Measurements from ENCODE around the gene ZNF548.
"Not testable (repeated sequence)": the region's sequence is repeated elsewhere in the genome, so short reads cannot be mapped to it uniquely, and the experiment has no call there.

The ZNF548 gene

DNA sequence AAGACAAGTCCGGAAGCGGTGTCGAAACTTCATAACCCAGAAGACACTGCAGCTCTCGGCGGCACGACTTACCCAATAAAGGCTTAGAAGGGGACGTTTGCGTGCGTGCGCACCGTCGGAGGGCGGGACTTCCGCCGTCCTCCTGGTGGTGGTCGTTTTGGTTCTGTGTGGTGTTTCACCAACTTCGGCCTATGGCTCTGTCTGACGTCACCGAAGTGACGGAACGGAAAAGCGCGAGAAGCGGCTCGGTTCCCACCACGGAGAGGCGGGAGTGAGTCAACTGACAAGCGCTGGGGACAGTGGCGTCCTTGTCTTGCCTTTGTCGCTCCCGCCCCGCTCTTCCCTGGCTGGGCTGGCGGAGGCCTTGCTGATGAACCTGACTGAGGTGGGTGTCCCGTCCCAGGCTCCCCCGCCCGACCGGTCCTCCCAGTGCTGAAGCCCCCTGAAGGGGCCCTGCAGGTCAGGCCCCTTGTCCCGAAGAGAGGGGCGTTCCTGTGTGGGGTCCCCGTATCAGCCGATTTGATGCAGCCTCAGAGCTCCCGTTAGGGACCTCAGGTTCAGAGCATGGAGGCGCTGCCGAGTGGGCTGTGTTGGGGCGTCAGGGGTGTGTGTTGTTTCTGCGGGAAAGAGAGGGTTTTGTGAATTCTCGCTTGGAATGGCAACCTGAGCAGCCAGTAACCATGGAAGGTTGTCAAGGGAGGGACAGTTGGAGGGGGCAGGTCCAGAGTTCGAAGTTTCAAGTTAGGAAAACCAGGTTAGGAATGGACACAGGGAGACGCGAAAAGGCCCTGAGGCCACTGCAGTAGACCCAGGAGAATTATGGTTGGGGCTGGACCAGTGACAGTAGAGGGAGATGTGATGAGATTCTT is at the start of gene ZNF548:
ZNF548 (plus strand) TSS at position 125 of the 869 bp plus-strand sequence; CDS start at position 371, 246 bp downstream.
- peak; percentile 99 to 100 for DNase-seq

DNA sequence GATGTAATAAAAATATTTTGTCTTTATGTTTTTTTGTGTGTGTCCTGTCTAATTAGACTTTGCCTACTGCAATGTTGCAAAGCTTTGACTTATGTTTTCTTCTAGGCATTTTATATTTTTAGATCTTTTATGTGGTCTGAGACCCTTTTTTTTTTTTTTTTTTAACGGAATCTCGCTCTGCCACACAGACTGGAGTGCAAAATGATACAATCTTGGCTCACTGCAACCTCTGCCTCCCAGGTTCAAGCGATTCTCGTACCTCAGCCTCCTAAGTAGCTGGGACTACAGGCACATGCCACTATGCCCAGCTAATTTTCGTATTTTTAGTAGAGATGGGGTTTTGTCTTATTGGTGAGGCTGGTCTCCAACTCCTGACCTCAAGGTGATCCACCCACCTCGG is 47.1 kb upstream of the ZNF548 start:
- no peak for DNase-seq

DNA sequence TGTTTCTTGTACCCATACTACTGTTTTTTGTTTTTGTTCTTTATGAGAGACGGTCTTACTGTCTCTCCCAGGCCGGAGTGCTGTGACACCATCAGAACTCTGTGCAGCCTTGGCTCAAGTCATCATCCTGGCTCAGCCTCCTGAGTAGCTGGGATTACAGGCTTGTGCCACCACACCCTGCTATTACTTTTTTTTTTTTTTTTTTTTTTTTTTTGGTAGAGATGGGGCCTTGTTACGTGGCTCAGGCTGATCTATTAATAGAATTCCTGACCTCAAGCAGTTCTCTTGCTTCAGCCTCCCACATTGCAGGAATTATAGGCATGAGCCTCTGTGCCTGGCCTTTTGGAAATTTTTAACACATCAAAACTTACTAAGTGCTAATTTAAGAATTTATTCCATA is 41.5 kb upstream of the ZNF548 start:
- DNase-seq: no peak

DNA sequence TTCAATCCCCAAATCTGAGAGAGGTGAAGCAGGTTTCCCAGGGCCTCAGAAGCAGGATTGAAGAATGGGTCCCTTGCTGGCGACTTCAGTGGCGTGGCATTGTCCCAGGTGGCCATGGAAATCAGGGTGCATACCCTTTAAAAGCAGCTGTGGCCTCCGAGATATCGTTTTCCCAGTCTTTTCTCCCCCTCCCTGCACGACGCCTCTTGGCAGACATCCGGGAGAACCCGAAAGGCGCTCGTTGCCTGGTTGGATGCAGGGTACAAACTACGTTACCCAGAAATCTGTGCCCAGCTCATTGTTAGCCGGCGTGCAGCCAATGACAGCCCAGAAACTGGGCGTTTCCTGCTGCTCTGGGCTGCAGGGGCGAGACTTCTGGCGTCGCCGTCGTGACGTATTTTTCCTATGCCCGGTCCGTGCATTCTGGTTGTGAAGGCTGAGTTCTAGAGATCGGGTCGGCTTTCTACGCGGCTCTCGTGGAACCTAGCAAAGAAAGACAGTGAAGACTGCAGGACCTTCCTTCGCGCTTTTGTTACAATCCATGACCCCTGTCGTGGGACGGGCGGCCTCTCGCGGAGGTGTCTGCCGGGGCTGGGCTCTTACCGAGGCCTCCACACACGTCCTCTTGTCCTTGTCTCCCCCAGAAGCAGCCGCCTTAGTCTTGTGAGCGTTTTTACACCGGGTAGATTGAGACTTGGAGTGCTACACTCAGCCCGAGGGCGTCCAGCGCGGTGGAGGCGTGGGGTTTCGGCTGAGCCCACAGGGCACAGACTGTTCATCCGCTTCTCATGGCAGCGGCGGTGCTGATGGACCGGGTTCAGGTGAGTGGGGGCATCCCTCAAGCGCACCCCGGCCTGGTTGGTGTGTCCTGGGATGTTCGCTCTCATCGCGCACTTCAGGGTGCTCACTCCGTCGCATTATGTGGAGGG is 38.5 kb upstream of the ZNF548 start, which contains the start of gene ZNF304:
ZNF304 (plus strand) TSS at position 395 of the 929 bp plus-strand sequence; CDS start at position 789, 394 bp downstream.
- peak; percentile 94 to 95 for DNase-seq

DNA sequence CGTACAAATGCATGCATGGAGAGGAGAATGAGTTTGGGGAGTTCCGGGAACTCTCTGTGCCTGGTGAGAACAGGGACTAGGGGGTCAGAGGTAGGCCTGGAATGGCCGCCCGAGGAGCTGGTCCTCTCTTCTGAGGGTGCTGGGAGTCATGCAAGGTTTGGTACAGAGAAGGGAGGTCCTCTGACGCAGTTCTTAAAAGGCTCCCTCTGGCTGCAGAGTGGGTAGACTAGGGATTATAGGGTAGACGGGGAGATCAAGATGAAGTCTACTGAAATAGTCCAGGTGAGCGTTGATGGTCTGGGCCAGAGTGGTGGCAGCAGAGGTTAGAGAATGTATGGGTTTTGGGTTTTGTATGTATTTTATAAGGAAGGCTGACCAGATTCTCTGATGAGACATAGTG is 37.8 kb upstream of the ZNF548 start:
- no peak for DNase-seq

DNA sequence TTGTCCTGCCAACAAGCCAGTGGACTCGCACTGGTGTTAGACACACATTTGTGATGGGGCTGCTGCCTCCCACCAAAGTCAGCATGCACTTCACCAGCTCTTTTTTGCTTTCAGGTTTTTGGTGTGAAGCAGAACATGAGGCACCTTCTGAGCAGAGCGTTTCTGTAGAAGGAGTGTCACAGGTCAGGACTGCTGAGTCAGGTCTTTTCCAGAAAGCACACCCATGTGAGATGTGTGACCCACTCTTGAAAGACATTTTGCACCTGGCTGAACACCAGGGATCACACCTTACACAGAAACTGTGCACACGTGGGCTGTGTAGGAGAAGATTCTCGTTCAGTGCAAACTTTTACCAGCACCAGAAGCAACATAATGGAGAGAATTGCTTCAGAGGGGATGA is 33.7 kb upstream of the ZNF548 start:
- DNase-seq: no peak

DNA sequence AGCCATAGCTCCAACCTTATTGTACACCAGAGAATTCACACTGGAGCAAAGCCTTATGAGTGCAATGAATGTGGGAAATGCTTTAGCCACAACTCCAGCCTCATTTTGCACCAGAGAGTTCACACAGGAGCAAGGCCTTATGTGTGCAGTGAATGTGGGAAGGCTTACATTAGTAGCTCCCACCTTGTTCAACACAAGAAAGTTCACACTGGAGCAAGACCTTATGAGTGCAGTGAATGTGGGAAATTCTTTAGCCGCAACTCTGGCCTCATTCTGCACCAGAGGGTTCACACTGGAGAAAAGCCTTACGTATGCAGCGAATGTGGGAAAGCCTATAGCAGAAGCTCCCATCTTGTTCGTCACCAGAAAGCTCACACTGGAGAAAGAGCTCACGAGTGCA is 32.2 kb upstream of the ZNF548 start:
- no peak for DNase-seq

DNA sequence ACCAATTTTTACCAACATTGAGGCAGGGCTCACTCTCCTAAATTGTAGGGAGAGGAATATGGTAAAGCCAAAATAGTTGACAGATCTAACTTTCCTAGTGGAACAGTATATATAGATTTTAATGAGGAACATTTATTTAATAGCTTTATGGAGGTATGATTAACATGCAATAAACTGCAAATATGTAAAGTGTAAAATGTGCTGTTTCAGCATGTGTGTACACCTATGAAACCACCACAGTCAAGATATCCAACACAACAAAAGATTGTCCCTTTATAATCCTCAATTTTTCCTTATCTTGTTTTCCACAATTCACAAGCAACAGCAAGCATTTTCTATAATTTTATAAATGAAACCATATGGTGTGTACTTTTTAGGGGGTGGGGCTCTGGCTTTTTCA is 30.4 kb upstream of the ZNF548 start:
- no peak for DNase-seq

DNA sequence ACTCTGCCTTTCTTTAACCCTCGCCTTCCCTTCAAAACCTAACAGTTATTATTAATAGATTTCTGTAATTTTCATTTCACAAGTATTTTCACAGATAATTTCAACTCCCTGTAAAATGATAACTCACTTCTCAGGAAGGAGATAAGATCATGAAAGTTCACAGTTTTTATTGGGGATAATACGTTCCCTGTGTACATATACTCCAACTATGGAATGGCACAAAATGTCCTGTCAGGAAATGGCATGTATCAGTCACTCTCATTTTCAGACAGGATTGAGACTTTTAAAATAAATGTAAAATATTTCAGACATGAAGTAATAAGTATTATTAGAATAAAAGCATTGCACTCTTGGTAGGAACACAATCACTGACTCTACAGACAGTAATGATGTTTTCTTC is 27.2 kb upstream of the ZNF548 start:
- DNase-seq: no peak

DNA sequence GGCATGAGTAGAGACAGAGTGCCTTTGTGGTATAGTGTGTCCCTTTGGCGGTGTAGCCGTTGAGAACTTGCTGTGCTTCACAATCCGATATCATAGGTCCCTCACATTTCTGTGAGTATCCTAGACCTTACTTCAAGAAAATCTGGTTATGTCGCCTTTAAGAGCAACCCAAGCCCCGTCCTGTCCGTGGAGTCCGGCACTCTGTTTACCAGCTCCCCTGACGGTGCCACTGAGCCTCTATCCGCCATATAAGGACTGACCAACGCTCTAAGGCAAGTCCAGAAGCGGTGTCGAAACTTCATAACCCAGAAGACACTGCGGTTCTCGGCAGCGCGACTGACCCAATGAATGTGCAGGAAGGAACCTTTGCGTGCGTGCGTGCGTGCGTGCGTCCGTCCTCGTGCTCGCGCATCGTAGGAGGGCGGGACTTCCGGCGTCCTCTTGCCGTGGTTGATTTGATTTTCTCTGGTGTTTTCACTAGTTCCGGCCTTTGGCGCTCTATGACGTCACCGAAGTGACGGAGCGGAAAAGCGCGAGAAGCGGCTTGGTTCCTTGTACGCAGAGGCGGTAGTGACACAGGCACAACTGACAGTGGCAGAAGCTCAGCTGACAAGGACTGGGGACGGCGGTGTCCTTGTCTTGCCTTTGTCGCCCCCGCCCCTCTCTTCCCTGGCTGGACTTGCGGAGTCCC is 26.5 kb upstream of the ZNF548 start, which contains the start of the genes TRAPPC2B and ZNF547:
TRAPPC2B (plus strand) TSS at position 555 of the 691 bp plus-strand sequence. CDS start 1,283 bp downstream, outside the sequence.
ZNF547 (plus strand) TSS at position 555 of the 691 bp plus-strand sequence. CDS start 5,005 bp downstream, outside the sequence.
- DNase-seq: peak; percentile 99 to 100

DNA sequence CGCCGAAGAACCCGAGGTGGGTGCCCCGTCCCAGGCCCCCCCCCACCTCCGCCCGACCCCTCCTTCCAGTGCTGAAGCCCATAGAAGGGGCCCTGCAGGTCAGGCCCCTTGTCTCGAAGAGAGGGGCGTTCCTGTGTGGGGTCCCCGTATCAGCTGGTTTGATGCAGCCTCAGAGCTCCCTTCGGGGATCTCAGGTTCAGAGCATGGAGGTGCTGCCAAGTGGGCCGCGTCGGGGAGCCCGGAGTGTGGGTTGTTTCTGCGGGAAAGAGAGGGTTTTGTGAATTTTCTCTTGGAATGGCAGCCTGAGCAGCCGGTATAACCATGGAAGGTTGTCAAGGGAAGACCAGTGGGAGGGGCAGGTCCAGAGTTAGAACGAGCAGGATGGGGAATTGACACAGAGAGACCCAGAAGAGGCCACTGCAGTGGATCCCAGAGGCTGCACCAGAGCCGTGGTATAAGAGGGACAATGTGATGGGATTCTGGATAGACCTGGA is 25.9 kb upstream of the ZNF548 start:
- DNase-seq: no peak

DNA sequence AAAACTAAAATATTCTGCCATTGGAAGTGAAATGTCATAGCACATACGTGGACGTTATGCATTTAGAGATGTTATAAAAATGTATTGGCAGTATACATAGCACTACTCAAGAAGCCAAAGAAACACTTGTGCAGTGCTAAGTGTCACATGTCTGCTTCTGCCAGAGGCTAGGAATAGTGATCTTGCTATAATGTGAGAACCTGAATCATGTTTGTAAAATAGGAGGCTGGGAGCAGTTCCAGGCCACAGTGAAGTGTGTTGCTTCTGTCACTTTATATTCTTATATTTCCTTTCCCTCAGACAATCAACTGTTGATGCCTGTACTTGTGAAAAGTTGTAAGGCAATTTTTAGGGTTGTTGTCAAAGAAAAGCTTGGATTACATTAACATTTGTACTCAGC is 22.9 kb upstream of the ZNF548 start:
- DNase-seq: no peak

DNA sequence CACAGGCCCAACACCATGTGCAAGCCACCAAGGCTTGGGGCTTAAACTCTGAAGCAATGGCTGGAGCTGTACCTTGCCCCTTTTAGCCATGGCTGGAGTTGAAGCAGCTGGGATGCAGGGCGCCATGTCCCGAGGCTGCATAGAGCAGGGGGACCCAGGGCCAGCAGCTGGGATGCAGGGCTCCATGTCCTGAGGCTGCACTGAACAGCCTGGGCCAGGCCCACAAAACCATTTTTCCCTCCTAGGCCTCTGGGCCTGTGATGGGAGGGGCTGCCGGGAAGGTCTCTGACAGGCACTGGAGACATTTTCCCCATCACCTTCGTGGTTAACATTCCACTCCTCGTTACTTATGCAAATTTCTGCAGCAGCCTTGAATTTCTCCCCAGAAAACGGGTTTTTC is 15.5 kb upstream of the ZNF548 start:
- DNase-seq: no peak

DNA sequence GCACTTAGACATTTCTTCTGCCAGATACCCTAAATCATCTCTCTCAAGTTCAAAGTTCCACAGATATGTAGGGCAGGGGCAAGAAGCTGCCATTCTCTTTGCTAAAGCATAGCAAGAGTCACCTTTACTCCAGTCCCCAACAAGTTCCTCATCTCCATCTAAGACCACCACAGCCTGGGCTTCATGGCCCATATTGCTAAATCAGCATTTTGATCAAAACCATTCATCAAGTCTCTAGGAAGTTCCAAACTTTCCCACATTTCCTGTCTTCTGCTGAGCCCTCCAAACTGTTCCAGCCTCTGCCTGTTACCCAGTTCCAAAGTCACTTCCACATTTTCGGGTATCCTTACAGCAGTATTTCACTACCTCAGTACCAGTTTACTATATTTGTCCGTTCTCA is 15.0 kb upstream of the ZNF548 start:
- DNase-seq: not testable (repeated sequence)

DNA sequence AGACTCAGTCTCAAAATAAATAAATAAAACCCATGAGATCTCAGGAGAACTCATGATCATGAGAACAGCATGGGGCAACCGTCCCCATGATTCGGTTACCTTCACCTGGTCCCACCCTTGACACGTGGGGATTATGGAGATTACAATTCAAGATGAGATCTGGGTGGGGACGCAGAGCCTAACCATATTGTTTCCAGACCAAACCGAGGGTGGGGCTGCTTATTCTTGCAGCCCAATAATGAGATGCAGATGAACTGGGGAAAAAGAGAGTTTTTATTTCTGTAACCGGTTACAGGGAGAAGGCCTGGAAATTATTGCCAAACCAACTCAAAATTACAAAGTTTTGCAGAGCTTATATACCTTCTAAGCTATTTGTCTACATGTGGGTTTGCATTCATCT is 13.5 kb upstream of the ZNF548 start:
- DNase-seq: no peak

DNA sequence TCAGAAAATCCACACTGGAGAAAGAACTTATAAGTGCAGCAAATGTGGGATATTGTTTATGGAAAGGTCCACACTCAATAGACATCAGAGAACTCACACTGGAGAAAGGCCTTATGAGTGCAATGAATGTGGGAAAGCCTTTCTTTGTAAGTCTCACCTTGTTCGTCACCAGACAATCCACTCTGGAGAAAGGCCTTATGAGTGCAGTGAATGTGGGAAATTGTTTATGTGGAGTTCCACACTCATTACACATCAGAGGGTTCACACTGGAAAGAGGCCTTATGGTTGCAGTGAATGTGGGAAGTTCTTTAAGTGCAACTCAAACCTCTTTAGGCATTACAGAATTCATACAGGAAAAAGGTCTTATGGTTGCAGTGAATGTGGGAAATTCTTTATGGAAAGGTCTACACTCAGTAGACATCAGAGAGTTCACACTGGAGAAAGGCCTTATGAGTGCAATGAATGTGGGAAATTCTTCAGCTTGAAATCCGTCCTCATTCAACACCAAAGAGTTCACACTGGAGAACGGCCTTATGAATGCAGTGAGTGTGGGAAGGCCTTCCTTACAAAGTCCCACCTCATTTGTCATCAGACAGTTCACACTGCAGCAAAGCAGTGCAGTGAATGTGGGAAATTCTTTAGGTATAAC is 12.0 kb upstream of the ZNF548 start:
- DNase-seq: no peak

DNA sequence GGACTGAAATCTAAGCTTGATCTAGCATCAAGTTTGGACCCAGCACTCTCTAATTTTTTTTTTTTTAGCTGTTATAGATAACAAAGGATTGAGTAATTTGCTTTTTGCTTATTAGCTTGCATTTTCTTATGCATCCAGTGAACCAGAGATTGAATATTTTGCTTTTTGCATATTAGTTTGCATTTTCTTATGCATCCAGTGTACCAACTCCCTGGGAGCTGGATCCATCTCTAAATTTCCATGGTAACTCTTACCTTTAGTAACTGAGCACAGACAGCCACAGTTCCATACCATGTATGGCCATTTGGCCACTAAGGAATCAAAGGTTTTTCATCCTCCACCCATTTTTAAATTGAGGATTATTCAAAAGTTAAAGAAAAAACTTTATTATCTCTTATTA is 8.7 kb upstream of the ZNF548 start:
- DNase-seq: no peak

DNA sequence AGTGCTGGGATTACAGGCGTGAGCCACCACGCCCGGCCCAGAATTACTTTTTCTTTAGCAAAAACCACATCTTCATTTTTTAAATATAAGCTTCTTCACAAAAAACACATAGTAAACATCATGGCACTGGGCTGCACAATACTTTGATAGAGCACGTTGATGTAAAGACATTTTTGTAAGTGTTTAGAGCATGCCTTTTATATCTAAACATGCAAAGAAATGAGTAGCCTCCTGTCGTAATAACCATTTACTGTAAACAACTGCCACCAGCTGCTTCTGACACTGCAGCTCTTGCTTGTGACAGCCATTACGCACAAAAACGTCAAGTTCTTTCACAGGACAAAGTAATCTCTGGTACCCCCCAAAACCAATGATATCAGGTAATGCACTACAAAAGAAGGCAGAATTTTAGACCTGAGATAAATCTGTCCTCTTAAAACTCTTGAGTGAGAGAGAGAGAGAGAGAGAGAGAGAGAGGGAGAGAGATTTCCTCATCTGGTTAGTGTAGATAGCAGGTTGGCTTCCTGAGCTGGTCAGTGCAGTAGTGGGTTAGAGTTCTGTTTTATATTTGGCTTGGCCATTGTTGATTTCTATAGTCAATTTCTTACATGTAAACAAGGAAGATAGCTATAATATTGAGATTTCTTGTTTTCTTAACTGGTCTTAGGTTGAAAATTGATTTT is 6.7 kb upstream of the ZNF548 start:
- DNase-seq: no peak

DNA sequence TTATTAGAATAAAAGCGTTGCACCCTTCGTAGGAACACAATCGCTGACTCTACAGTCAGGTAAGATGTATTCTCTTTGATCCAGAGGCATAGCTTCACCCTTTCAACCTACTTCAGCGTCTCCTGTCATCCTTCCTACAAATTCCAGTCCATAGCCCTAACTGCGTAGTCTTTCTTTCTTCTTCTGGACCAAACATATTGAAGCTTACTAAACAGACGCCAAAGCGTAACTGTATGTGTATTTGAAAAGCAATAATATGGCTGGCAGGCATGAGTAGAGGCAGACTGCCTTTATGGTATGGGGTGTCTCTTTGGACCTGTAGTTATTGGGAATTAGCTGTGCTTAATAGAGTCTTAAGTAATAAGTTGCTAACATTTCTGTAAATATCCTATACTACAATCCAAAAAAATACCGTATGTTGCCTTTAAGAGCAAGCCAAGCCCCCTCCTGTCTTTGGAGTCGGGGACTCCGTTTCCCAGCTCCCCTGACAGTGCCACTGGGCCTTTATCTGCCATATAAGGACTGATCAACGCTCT is 392 bp upstream of the ZNF548 start:
- DNase-seq: no peak

DNA sequence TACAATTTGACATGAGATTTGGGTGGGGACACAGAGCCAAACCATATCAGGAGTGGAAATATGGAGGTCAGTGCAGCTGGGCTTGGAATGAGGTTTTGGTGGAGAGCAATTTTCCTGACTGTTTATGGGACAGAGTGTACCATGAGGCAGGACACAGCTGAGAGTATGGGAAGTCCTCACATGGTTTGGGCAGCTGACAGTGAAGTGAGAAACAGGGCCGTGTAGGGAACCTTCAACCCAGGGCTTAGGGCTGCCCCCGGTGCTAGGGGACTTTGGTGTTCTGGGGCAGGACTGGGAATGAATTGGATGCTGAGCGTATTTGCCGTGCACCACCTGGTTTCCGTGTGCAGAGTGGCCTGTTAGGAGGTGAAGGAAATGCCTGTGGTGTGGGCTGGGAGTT is 6.1 kb downstream of the ZNF548 start:
- no peak for DNase-seq

DNA sequence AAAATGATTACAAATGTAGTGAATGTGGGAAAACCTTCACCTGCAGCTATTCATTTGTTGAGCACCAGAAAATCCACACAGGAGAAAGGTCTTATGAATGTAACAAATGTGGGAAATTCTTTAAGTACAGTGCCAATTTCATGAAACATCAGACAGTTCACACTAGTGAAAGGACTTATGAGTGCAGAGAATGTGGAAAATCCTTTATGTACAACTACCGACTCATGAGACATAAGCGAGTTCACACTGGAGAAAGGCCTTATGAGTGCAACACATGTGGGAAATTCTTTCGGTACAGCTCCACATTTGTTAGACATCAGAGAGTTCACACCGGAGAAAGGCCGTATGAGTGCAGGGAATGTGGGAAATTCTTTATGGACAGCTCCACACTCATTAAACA is 9.2 kb downstream of the ZNF548 start:
- no peak for DNase-seq
